IPS-18c (cell line): ENCODE measurements around the gene NBAS.
"Not testable (repeated sequence)": the region's sequence is repeated elsewhere in the genome, so short reads cannot be mapped to it uniquely, and the experiment has no call there.

ENCODE experiments used
- H3K4me3 ChIP-seq: 2 replicates; pipeline ENCODE4 v1.7.0; 2013; ENCODE audit warnings: low read depth, mild to moderate bottlenecking, low read length, moderate library complexity; ENCODE audit not compliant: insufficient read depth
- H3K9me3 ChIP-seq: one replicate; pipeline ENCODE4 v1.6.1; 2013; ENCODE audit warnings: mild to moderate bottlenecking, low read length, moderate library complexity; ENCODE audit not compliant: control insufficient read depth, insufficient read depth

NBAS gene

DNA sequence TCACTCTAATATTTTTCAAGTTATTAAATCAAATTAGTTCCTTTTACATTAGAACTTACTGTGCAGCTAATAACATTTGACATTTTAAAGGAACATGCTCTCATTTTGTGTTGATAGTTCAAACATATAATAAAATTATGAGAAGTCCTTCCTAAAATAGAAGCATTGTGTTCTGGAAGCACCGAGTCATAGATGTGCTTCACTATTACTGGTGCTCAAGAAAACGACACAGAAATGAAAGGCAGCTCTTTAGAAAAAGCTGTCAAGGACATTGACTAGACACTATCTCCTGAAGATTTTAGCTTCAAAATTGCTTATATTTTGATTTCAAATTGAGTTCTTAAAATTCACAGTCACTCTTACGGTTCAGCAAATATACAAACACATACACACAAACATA lies 338.3 kb downstream of the NBAS start:
- Histone ChIP-seq H3K4me3 (no peak overlapping the region), H3K9me3 (no peaks in the 10 kb centered on the region)

GRCh38 chr2:15220603-15221002 lies 340.5 kb downstream of the NBAS start:
- H3K4me3 ChIP-seq = no peak overlapping the region
- H3K9me3 ChIP-seq = no peaks in the 10 kb centered on the region

DNA sequence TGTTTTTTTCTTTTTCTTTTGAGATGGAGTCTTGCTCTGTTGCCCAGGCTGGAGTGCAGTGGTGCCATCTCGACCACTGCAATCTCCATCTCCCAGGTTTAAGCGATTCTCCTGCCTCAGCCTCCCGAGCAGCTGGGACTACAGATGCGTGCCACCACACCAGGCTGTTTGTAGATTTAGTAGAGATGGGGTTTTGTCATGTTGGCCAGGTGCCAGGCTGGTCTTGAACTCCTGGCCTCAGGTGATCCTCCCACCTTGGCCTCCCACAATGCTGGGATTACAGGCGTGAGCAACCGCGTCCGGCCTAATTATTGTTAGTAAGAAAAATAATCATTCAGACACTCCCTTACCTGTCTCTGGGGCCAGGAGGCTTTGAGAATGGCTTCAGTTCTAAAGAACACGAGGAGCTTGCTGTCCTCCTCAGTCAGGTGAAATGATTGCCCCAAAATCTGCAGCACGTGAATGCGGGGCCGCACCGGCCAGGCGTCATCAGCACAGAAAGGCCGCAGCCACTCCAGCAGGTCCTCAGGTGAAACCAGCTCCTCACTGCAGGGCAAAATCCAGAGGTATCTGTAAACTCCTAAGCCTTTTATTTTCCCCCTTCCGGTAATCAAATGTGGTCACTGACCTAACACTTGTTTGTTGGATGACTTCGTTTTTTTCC lies 342.6 kb downstream of the NBAS start:
- no peaks in the 10 kb centered on the region for H3K9me3 ChIP-seq
- H3K4me3 ChIP-seq = no peak overlapping the region

GRCh38 chr2:15212249-15212648 lies 348.9 kb downstream of the NBAS start:
- Histone ChIP-seq H3K4me3 (no peak overlapping the region), H3K9me3 (no peaks in the 10 kb centered on the region)

DNA sequence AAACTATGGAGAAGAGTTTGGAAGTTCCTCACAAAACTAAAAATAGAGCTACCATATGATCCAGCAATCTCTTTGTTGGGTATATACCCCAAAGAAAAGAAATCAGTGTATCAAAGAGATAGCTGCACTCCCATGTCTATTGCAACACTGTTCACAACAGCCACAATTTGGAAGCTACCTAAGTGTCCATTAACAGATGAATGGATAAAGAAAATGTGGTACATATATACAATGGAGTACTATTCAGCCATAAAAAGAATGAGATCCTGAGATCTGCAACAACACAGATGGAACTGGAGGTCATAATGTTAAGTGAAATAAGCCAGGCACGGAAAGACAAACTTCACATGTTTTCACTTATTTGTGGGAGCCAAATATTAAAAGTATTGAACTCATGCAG lies 350.6 kb downstream of the NBAS start:
- not testable (repeated sequence) for H3K9me3 ChIP-seq, H3K4me3 ChIP-seq

DNA sequence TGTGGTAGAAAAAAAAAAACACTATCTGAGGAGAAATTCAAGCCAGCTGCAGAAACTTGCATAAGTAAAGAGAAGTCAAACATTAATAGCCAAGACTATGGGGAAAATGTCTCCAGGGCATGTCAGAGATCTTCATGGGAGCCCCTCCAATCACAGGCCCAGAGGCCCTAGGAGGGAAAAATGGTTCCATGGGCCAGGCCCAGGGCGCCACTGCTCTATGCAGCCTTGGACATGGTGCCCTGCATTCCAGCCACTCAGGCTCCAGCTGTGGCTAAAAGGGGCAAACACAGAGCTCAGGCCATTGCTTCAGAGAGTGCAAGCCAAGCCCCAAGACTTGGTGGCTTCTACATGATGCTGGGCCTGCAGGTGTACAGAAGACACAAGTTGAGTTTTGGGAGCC lies 354.7 kb downstream of the NBAS start:
- Histone ChIP-seq H3K9me3 (no peaks in the 10 kb centered on the region), H3K4me3 (no peak overlapping the region)

- no peaks in the 10 kb centered on the region for H3K9me3 ChIP-seq
- H3K4me3 ChIP-seq = no peak overlapping the region
Observed at GRCh38 chr2:15205562-15205961, 355.6 kb downstream of the NBAS start.

GRCh38 chr2:15201009-15201408 lies 360.1 kb downstream of the NBAS start:
- Histone ChIP-seq H3K9me3 (no peaks in the 10 kb centered on the region), H3K4me3 (no peak overlapping the region)

DNA sequence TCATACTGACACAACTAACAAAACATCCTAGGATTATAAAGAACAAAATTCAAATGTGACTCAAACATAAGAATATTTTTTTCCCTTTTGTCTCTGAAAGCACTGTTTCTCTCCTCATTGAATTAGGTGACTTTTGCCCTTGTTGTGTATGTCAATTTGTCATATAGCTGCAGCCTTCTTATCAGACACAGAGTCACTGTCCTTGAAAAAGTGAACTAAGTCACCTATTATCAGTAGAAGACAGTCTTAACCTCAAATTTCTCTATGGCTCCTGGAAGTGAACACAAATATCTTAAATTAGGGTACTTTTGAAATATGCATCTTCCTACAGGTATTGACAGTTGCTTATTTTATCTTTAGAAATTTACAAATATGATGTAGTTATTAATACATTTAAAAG lies 360.6 kb downstream of the NBAS start:
- Histone ChIP-seq H3K9me3 (no peaks in the 10 kb centered on the region), H3K4me3 (no peak overlapping the region)

GRCh38 chr2:15198051-15198450 lies 363.1 kb downstream of the NBAS start:
- H3K9me3 ChIP-seq = no peaks in the 10 kb centered on the region
- no peak overlapping the region for H3K4me3 ChIP-seq

DNA sequence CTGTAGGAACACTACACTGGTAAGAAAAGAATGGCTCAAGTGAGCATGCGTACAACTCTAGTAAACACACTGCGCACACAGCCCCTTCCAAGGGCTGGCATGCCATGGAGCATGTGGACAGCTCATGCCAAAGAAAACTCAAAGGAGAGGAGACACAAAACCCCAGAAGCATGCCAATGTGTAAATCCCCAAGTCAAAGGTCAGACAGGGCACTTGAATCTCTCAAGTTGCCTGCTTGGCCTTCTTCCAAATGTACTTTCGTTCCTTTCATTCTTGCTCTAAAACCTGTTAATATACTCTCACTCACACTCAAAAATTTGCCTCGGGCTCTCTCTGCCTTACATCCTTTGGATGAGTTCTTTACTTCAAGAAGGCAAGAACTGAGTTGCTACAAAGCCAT lies 365.3 kb downstream of the NBAS start:
- Histone ChIP-seq H3K4me3 (no peak overlapping the region), H3K9me3 (no peaks in the 10 kb centered on the region)

GRCh38 chr2:15191789-15192188 lies 369.3 kb downstream of the NBAS start:
- Histone ChIP-seq H3K9me3 (no peaks in the 10 kb centered on the region), H3K4me3 (no peak overlapping the region)

GRCh38 chr2:15189216-15189615 lies 371.9 kb downstream of the NBAS start:
- no peak overlapping the region for H3K4me3 ChIP-seq
- no peaks in the 10 kb centered on the region for H3K9me3 ChIP-seq

- Histone ChIP-seq H3K4me3 (no peak overlapping the region), H3K9me3 (no peaks in the 10 kb centered on the region)
Observed at GRCh38 chr2:15187702-15188101, 373.4 kb downstream of the NBAS start.

DNA sequence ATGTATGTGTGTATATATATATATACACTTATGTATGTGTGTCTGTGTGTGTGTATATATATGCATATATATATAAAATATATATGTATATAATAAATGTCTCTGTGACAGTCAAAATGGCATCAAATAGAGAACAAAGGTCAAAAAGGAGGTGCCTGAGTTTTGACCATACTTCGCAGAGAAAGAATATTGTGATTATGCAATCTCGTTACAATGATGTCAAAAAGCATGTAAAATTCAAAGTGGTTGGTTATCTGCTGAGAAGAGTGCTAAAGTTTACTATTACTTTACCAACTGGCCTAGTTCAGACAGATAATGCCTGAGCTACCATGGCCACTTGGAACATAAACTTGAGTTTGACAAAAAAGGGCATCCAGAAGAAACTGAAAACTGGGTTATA lies 375.0 kb downstream of the NBAS start:
- H3K4me3 ChIP-seq = no peak overlapping the region
- no peaks in the 10 kb centered on the region for H3K9me3 ChIP-seq

GRCh38 chr2:15184491-15184890 lies 376.6 kb downstream of the NBAS start:
- no peak overlapping the region for H3K4me3 ChIP-seq

DNA sequence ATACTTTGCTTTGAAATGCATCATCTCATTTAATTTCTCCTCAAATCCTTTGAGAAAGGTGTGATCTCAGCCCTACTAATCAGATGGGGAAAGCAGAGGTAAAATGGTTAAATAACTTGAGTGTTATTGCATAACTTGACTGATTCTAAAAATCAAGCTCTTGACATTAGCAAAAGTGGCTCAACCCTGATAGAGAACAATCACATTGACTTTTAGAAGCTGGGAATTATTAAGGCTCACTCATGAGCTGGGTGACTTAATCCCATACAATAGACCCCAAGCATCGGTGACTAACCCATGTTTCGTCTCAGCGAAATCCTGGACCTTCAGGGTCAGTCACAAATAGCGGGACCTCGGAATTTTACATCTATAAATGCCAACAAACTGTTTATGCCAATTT lies 378.9 kb downstream of the NBAS start:
- H3K4me3 ChIP-seq = no peak overlapping the region

More at GRCh38 chr2:15184491-15184890, 376.6 kb downstream of the NBAS start:
- no peaks in the 10 kb centered on the region for H3K9me3 ChIP-seq

DNA sequence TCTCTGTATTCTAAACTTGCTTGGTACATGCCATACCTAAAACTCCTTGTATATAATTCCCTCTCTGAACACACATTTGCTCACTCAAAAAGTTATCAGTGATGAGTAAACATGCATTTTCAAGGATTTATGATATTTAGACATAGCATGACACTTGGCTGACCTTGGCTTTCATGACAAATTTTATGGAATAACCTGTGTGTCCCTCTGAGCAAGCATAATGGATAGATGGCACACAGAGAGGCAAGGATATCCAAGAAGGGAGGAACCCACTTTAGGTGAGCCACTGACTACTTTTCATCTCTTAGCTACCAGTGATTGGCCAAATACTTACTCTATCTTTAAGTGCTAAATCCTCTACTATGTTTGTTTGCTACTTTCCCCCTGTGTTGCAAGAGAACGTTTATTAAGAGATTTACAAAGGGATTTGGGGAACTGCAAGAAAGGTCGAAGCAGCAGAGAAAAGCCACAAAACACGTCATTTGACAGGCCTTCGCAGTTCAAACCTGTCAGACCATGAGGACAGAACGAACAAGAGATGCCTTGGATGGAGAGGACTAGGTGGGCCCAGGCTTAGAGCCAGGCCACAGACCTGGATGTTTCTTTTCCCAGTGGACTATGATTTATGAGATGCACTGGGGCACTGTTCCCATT lies 379.9 kb downstream of the NBAS start:
- H3K9me3 ChIP-seq = no peaks in the 10 kb centered on the region
- H3K4me3 ChIP-seq = no peak overlapping the region

More for the DNA sequence above, 378.9 kb downstream of the NBAS start:
- H3K9me3 ChIP-seq = no peaks in the 10 kb centered on the region

- no peaks in the 10 kb centered on the region for H3K9me3 ChIP-seq
Observed at GRCh38 chr2:15180379-15180778, 380.8 kb downstream of the NBAS start.

More at GRCh38 chr2:15180379-15180778, 380.8 kb downstream of the NBAS start:
- no peak overlapping the region for H3K4me3 ChIP-seq
